NCI-H345 (cell line): ENCODE results near the gene DUSP6.

Source experiments
- DNase-seq: peaks from one replicate; lab custom pipeline; 2025; lab: John Stamatoyannopoulos, UW

Gene DUSP6

GRCh38 chr12:89352492-89353187 is at the start of gene DUSP6:
TSS of gene DUSP6 (minus strand) at chr12:89352501. CDS start at chr12:89352039, 462 bp downstream.
- peak; percentile 99 for DNase-seq

GRCh38 chr12:89401433-89402058 is 49.2 kb upstream of the DUSP6 start:
- no peak for DNase-seq

GRCh38 chr12:89400415-89400814 is 48.1 kb upstream of the DUSP6 start:
- no peak for DNase-seq

GRCh38 chr12:89395712-89396111 is 43.4 kb upstream of the DUSP6 start:
- DNase-seq = no peak

- DNase-seq = no peak
These were observed 41.3 kb upstream of the DUSP6 start for GRCh38 chr12:89393551-89394121.

- no peak for DNase-seq
These were observed 40.1 kb upstream of the DUSP6 start for GRCh38 chr12:89392391-89392790.

- no peak for DNase-seq
These were observed 39.5 kb upstream of the DUSP6 start for GRCh38 chr12:89391726-89392336.

- no peak for DNase-seq
These were observed 38.7 kb upstream of the DUSP6 start for GRCh38 chr12:89390802-89391673.

- DNase-seq = no peak
These were observed 37.7 kb upstream of the DUSP6 start for GRCh38 chr12:89389755-89390661.

- no peak for DNase-seq
These were observed 33.8 kb upstream of the DUSP6 start for GRCh38 chr12:89386138-89386537.

- no peak for DNase-seq
These were observed 32.5 kb upstream of the DUSP6 start for GRCh38 chr12:89384807-89385206.

- DNase-seq = peak; percentile 26
These were observed 31.9 kb upstream of the DUSP6 start for GRCh38 chr12:89384050-89384758.

- no peak for DNase-seq
These were observed 31.1 kb upstream of the DUSP6 start for GRCh38 chr12:89383235-89384049.

- no peak for DNase-seq
These were observed 30.0 kb upstream of the DUSP6 start for GRCh38 chr12:89382328-89382727.

- DNase-seq = no peak
These were observed 27.7 kb upstream of the DUSP6 start for GRCh38 chr12:89379839-89380467.

GRCh38 chr12:89379148-89379838 is 27.0 kb upstream of the DUSP6 start:
- DNase-seq = no peak

GRCh38 chr12:89376844-89377243 is 24.5 kb upstream of the DUSP6 start:
- DNase-seq = no peak

- no peak for DNase-seq
These were observed 23.9 kb upstream of the DUSP6 start for GRCh38 chr12:89376202-89376529.
